Suppressor macrophage (primary cell): ENCODE measurements around the gene ADORA2B.
"Not testable (repeated sequence)": the region's sequence is repeated elsewhere in the genome, so short reads cannot be mapped to it uniquely, and the experiment has no call there.

Source experiments
- DNase-seq, 4 experiments: peaks; one replicate each; pipeline ENCODE4 v3.0.0-alpha.2; 2020 to 2022

ADORA2B gene

GRCh38 chr17:15922586-15922985 is 22.3 kb upstream of the ADORA2B start:
- DNase-seq = no peak

GRCh38 chr17:15926039-15926740 is 18.7 kb upstream of the ADORA2B start:
- no peak for DNase-seq

GRCh38 chr17:15928286-15928785 is 16.6 kb upstream of the ADORA2B start:
- no peak for DNase-seq

- no peak for DNase-seq
Observed at GRCh38 chr17:15929941-15930340, 15.0 kb upstream of the ADORA2B start.

- no peak for DNase-seq
Observed at GRCh38 chr17:15930426-15930825, 14.5 kb upstream of the ADORA2B start.

- DNase-seq = no peak
Observed at GRCh38 chr17:15931394-15931793, 13.5 kb upstream of the ADORA2B start.

GRCh38 chr17:15934866-15935265 is 10.1 kb upstream of the ADORA2B start:
- no peak for DNase-seq

GRCh38 chr17:15935891-15936290 is 9.0 kb upstream of the ADORA2B start:
- no peak for DNase-seq

GRCh38 chr17:15936481-15936880 is 8.4 kb upstream of the ADORA2B start:
- not testable (repeated sequence) for DNase-seq

GRCh38 chr17:15941781-15942180 is 3.1 kb upstream of the ADORA2B start:
- DNase-seq = no peak

- DNase-seq = peak; percentile 82 to 93 (median 90)
Observed at GRCh38 chr17:15942207-15942833, 2.6 kb upstream of the ADORA2B start.

GRCh38 chr17:15943971-15944758 is 765 bp upstream of the ADORA2B start:
- no peak for DNase-seq

GRCh38 chr17:15945527-15946191 is 729 bp downstream of the ADORA2B start:
- peak; percentile 38 to 76 (median 67) for DNase-seq

GRCh38 chr17:15946611-15947120 is 1.7 kb downstream of the ADORA2B start:
- DNase-seq = no peak

- DNase-seq = peak in 3 of 4 experiments; percentile 63 to 71 (median 65)
Observed at GRCh38 chr17:15947271-15947670, 2.3 kb downstream of the ADORA2B start.

GRCh38 chr17:15947976-15948752 is 3.2 kb downstream of the ADORA2B start:
- no peak for DNase-seq

- no peak for DNase-seq
Observed at GRCh38 chr17:15951368-15952047, 6.6 kb downstream of the ADORA2B start.

- no peak for DNase-seq
Observed at GRCh38 chr17:15952048-15952532, 7.2 kb downstream of the ADORA2B start.

- DNase-seq = no peak
Observed at GRCh38 chr17:15952916-15953790, 8.2 kb downstream of the ADORA2B start.

- peak; percentile 77 to 93 (median 87) for DNase-seq
Observed at GRCh38 chr17:15954222-15954621, 9.3 kb downstream of the ADORA2B start.
